ENCODE data around the gene ARL6.

The ARL6 gene

GRCh38 chr3:97817965-97818364 is 53.4 kb downstream of the ARL6 start:
- Histone ChIP-seq H3K4me3 (ENCODE audit: low read length, poor library complexity, severe bottlenecking) (no peak overlapping the region), H3K9me2 (replicated peaks; ENCODE audit: low read depth, low read length) (no peaks in the 10 kb centered on the region), H2AFZ (ENCODE audit: low read length) (no peak overlapping the region), H3K4me2 (ENCODE audit: low read depth, low read length, poor library complexity, severe bottlenecking) (no peak overlapping the region), H4K20me1 (ENCODE audit: insufficient read depth, low read length, poor library complexity, severe bottlenecking) (no peaks in the 10 kb centered on the region), H3F3A (ENCODE audit: low read depth) (no peaks in the 10 kb centered on the region), H3K27me3 (ENCODE audit: insufficient read depth, low read length, poor library complexity, severe bottlenecking) (peaks cover 9% of the 10 kb centered on the region), H3K79me2 (ENCODE audit: insufficient read depth, low read length) (no peaks in the 10 kb centered on the region; the same call in 1 of the 2 replicates), H3K36me3 (ENCODE audit: insufficient read depth, low read length) (no peaks in the 10 kb centered on the region), H3K4me1 (ENCODE audit: insufficient read depth, low read length, poor library complexity, severe bottlenecking) (peaks cover 12% of the 10 kb centered on the region), H3K9me3 (ENCODE audit: insufficient read depth, low read depth, low read length) (no peaks in the 10 kb centered on the region), H3K9ac (ENCODE audit: low read depth, low read length, poor library complexity, severe bottlenecking) (no peak overlapping the region)
- no peak for TF ChIP-seq CTCF (conservative IDR thresholded peaks at IDR 0.05; ENCODE audit: low read length)
- TF ChIP-seq EZH2phosphoT487 (IDR thresholded peaks at IDR 0.05; ENCODE audit: borderline replicate concordance): no peak

DNA sequence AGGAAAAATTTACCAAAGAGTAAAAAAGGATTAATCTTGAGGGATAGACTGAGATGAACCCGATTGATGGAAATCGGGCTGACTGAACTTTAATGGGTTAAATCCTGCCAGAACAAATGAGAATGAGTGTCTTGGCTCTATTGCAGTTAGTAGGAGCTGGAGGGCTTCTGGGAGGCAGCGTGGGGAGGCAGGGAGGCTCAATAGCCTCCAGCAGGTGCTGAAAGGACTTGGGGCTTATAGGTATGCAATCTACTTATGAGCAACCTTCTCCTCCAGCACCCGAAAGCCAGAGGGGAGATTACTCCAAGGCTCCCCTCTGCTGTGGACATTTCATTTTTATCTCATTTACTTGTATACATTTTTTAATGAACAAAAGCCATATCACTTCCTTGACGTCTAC is 56.2 kb downstream of the ARL6 start:
- Histone ChIP-seq H3F3A (ENCODE audit: low read depth) (no peaks in the 10 kb centered on the region), H3K4me1 (ENCODE audit: insufficient read depth, low read length, poor library complexity, severe bottlenecking) (peaks cover 24% of the 10 kb centered on the region), H3K9me2 (replicated peaks; ENCODE audit: low read depth, low read length) (no peaks in the 10 kb centered on the region), H3K79me2 (ENCODE audit: insufficient read depth, low read length) (no peaks in the 10 kb centered on the region; the same call in 1 of the 2 replicates), H3K36me3 (ENCODE audit: insufficient read depth, low read length) (no peaks in the 10 kb centered on the region), H2AFZ (ENCODE audit: low read length) (peak overlapping the region; percentile 90), H3K4me3 (ENCODE audit: low read length, poor library complexity, severe bottlenecking) (peak overlapping the region; percentile 79), H3K4me2 (ENCODE audit: low read depth, low read length, poor library complexity, severe bottlenecking) (peak overlapping the region; percentile 82), H3K27me3 (ENCODE audit: insufficient read depth, low read length, poor library complexity, severe bottlenecking) (peaks cover 11% of the 10 kb centered on the region), H3K9me3 (ENCODE audit: insufficient read depth, low read depth, low read length) (no peaks in the 10 kb centered on the region), H3K9ac (ENCODE audit: low read depth, low read length, poor library complexity, severe bottlenecking) (peak overlapping the region; percentile 79), H4K20me1 (ENCODE audit: insufficient read depth, low read length, poor library complexity, severe bottlenecking) (no peaks in the 10 kb centered on the region)
- TF ChIP-seq EZH2phosphoT487 (IDR thresholded peaks at IDR 0.05; ENCODE audit: borderline replicate concordance): no peak
- TF ChIP-seq CTCF (conservative IDR thresholded peaks at IDR 0.05; ENCODE audit: low read length): no peak

- Histone ChIP-seq H3K9me3 (ENCODE audit: insufficient read depth, low read depth, low read length) (no peaks in the 10 kb centered on the region), H3K9ac (ENCODE audit: low read depth, low read length, poor library complexity, severe bottlenecking) (peak overlapping the region; percentile 79), H3F3A (ENCODE audit: low read depth) (no peaks in the 10 kb centered on the region), H4K20me1 (ENCODE audit: insufficient read depth, low read length, poor library complexity, severe bottlenecking) (no peaks in the 10 kb centered on the region), H3K36me3 (ENCODE audit: insufficient read depth, low read length) (no peaks in the 10 kb centered on the region), H3K27me3 (ENCODE audit: insufficient read depth, low read length, poor library complexity, severe bottlenecking) (peaks cover 11% of the 10 kb centered on the region), H3K9me2 (replicated peaks; ENCODE audit: low read depth, low read length) (no peaks in the 10 kb centered on the region), H3K79me2 (ENCODE audit: insufficient read depth, low read length) (no peaks in the 10 kb centered on the region; the same call in 1 of the 2 replicates), H2AFZ (ENCODE audit: low read length) (peak overlapping the region; percentile 90), H3K4me3 (ENCODE audit: low read length, poor library complexity, severe bottlenecking) (peak overlapping the region; percentile 79), H3K4me2 (ENCODE audit: low read depth, low read length, poor library complexity, severe bottlenecking) (peak overlapping the region; percentile 82), H3K4me1 (ENCODE audit: insufficient read depth, low read length, poor library complexity, severe bottlenecking) (peaks cover 24% of the 10 kb centered on the region)
- TF ChIP-seq EZH2phosphoT487 (IDR thresholded peaks at IDR 0.05; ENCODE audit: borderline replicate concordance): no peak
These were observed 56.8 kb downstream of the ARL6 start for GRCh38 chr3:97821287-97821773.

- H3K4me1 ChIP-seq (ENCODE audit: insufficient read depth, low read length, poor library complexity, severe bottlenecking): peaks cover 24% of the 10 kb centered on the region
- H3K9me2 ChIP-seq (replicated peaks; ENCODE audit: low read depth, low read length): no peaks in the 10 kb centered on the region
- H3K79me2 ChIP-seq (ENCODE audit: insufficient read depth, low read length): no peaks in the 10 kb centered on the region; the same call in 1 of the 2 replicates
- no peaks in the 10 kb centered on the region for H3F3A ChIP-seq (ENCODE audit: low read depth)
- H3K9ac ChIP-seq (ENCODE audit: low read depth, low read length, poor library complexity, severe bottlenecking): peak within 1 kb of the TSS; percentile 79
- H4K20me1 ChIP-seq (ENCODE audit: insufficient read depth, low read length, poor library complexity, severe bottlenecking): no peaks in the 10 kb centered on the region
- peak within 1 kb of the TSS; percentile 90 for H2AFZ ChIP-seq (ENCODE audit: low read length)
- peak; percentile 26; the same call in 1 of the 2 replicates for TF ChIP-seq CTCF (conservative IDR thresholded peaks at IDR 0.05; ENCODE audit: low read length)
- TF ChIP-seq EZH2phosphoT487 (IDR thresholded peaks at IDR 0.05; ENCODE audit: borderline replicate concordance): no peak
- peak within 1 kb of the TSS; percentile 79 for H3K4me3 ChIP-seq (ENCODE audit: low read length, poor library complexity, severe bottlenecking)
- peak within 1 kb of the TSS; percentile 82 for H3K4me2 ChIP-seq (ENCODE audit: low read depth, low read length, poor library complexity, severe bottlenecking)
- peaks cover 11% of the 10 kb centered on the region for H3K27me3 ChIP-seq (ENCODE audit: insufficient read depth, low read length, poor library complexity, severe bottlenecking)
- H3K36me3 ChIP-seq (ENCODE audit: insufficient read depth, low read length): no peaks in the 10 kb centered on the region
- H3K9me3 ChIP-seq (ENCODE audit: insufficient read depth, low read depth, low read length): no peaks in the 10 kb centered on the region
These were observed 57.3 kb downstream of the ARL6 start, which contains the start of gene CRYBG3 for GRCh38 chr3:97821774-97822358. CRYBG3 (plus strand) TSS chr3:97822011; CDS start chr3:97822207, 196 bp downstream.

Measured in Loucy (cell line).